HCT116 (cell line): ENCODE results near the gene CCDC172.

Source experiments
- EZH2 ChIP-seq: fragments of 200-600 bp; sonication (generic); IDR thresholded peaks from 2 replicates; pipeline ENCODE4 v1.6.1; 2017; ENCODE audit warnings: antibody characterized with exemption, mixed run types
- POLR2A ChIP-seq: IDR thresholded peaks from 2 replicates; pipeline ENCODE4 v1.7.0; 2011; ENCODE audit warnings: borderline replicate concordance; ENCODE audit not compliant: insufficient read depth, insufficient read length; ENCODE audit errors: extremely low read depth
- RAD21 ChIP-seq: IDR thresholded peaks from 2 replicates; pipeline ENCODE4 v1.6.1; 2012; ENCODE audit warnings: low read depth, mild to moderate bottlenecking
- SIN3A ChIP-seq: IDR thresholded peaks from 2 replicates; pipeline ENCODE4 v1.6.1; 2012; ENCODE audit warnings: low read depth
- ZFX ChIP-seq: fragments of 450-650 bp; IDR thresholded peaks from 2 replicates; pipeline ENCODE4 v1.6.1; 2017
- TF ChIP-seq, protein P1 (sequence below), 3 experiments: fragments of 200-600 bp in 1 of 3; sonication (generic) in 1 of 3; IDR thresholded peaks in 2 of 3; conservative IDR thresholded peaks in 1 of 3; 2 replicates each; pipeline ENCODE4 v1.5.1; 2012 to 2017; ENCODE audit warnings: low read depth in 2 of 3, low read length in 2 of 3, antibody characterized with exemption in 1 of 3, borderline replicate concordance in 1 of 3, control low read depth in 1 of 3, mild to moderate bottlenecking in 1 of 3, mixed read lengths in 1 of 3, mixed run types in 1 of 3, moderate library complexity in 1 of 3; ENCODE audit not compliant: insufficient read depth in 1 of 3

DNA sequence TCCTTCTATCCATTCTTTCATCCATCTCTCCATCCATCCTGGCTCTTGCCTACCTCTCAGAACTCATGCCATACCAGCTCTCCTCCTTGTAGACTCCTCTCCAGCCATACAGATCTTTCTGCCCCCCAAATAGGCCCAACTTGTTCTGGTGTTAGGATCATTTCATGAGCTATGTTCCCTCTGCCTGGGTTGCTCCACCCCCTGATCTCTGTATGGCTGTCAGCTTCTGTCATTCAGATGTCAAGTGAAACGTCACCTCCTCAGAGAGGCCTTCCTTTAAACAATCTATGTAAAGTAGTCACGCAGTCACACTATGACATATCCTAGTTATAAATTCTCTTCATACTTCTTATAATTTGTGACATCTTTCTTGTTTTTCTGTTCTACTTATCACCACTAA lies 61.1 kb downstream of the CCDC172 start:
- TF ChIP-seq, protein P1, sequence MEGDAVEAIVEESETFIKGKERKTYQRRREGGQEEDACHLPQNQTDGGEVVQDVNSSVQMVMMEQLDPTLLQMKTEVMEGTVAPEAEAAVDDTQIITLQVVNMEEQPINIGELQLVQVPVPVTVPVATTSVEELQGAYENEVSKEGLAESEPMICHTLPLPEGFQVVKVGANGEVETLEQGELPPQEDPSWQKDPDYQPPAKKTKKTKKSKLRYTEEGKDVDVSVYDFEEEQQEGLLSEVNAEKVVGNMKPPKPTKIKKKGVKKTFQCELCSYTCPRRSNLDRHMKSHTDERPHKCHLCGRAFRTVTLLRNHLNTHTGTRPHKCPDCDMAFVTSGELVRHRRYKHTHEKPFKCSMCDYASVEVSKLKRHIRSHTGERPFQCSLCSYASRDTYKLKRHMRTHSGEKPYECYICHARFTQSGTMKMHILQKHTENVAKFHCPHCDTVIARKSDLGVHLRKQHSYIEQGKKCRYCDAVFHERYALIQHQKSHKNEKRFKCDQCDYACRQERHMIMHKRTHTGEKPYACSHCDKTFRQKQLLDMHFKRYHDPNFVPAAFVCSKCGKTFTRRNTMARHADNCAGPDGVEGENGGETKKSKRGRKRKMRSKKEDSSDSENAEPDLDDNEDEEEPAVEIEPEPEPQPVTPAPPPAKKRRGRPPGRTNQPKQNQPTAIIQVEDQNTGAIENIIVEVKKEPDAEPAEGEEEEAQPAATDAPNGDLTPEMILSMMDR (IDR thresholded peaks at IDR 0.05 in 2 of 3, conservative IDR thresholded peaks at IDR 0.05 in 1 of 3; ENCODE audit: borderline replicate concordance in 1 of 3, insufficient read depth in 1 of 3, low read depth in 2 of 3, low read length in 2 of 3) = no peak
- TF ChIP-seq POLR2A (no peak), ZFX (no peak), RAD21 (no peak), SIN3A (no peak), EZH2 (no peak)
